Endothelial cell of umbilical vein (primary cell): ENCODE data around the gene UNC13D. TPM values are rescaled to one million over a fixed set of nuclear protein-coding genes. Genes with fewer than 3 reads are reported as not detected.

ENCODE experiments used
- BruUV-seq: library from RNA; stranded (reverse); fragments of 400-500 nt; replicated peaks from 2 replicates; lab custom pipeline; 2021; lab: Mats Ljungman, UMichigan
- CTCF ChIA-PET: fragments of 300-600, 350-600 bp; sonication (Branson Sonifier 250); formaldehyde crosslinking; loops from one replicate; lab custom pipeline; 2021; ENCODE audit warnings: antibody characterized with exemption, inconsistent platforms; lab: Charles Lee
- POLR2A ChIA-PET: fragments of 300-600, 350-600 bp; sonication (Branson Sonifier 250); formaldehyde crosslinking; loops from one replicate; lab custom pipeline; 2021; ENCODE audit warnings: antibody characterized with exemption, inconsistent platforms; lab: Charles Lee
- DNase-seq: peaks from one replicate; pipeline ENCODE4 v3.0.0-alpha.2; 2011; ENCODE audit warnings: low read depth, low spot score
- FAIRE-seq: peaks from 2 replicates; lab custom pipeline; 2011; peaks lifted over from hg19 to GRCh38; lab: Jason Lieb, UNC
- H2AFZ ChIP-seq: 2 replicates; pipeline ENCODE4 v1.6.0; 2012; ENCODE audit warnings: low read depth, low read length, control low read depth, inconsistent platforms
- H3K27ac ChIP-seq: 2 replicates; pipeline ENCODE4 v1.5.1; 2011; ENCODE audit warnings: low read depth, mild to moderate bottlenecking, control low read depth, low read length, moderate library complexity; ENCODE audit not compliant: insufficient read depth
- H3K27me3 ChIP-seq, 2 experiments: 2 replicates each; pipeline versions ENCODE4 v1.6.0 to v1.6.1; 2011; ENCODE audit warnings: low read length in 2 of 2, mixed read lengths in 1 of 2; ENCODE audit not compliant: control insufficient read depth in 2 of 2, insufficient read depth in 2 of 2
- H3K36me3 ChIP-seq, 2 experiments: 2 replicates in 1 of 2; 3 replicates in 1 of 2; pipeline ENCODE4 v1.5.1; 2011; ENCODE audit warnings: low read length in 2 of 2, mild to moderate bottlenecking in 1 of 2, moderate library complexity in 1 of 2; ENCODE audit not compliant: control insufficient read depth in 2 of 2, insufficient read depth in 2 of 2; ENCODE audit errors: extremely low read depth in 1 of 2
- H3K4me1 ChIP-seq: 3 replicates; pipeline ENCODE4 v1.5.1; 2011; ENCODE audit warnings: mild to moderate bottlenecking, low read length; ENCODE audit not compliant: control insufficient read depth, insufficient read depth; ENCODE audit errors: extremely low read depth
- H3K4me2 ChIP-seq: 2 replicates; pipeline ENCODE4 v1.6.1; 2011; ENCODE audit warnings: low read length, control low read depth, mixed read lengths; ENCODE audit not compliant: insufficient read depth
- H3K4me3 ChIP-seq, 3 experiments: fragments of 200-600 bp in 1 of 3; sonication (generic), shearing (Covaris generic) in 1 of 3; replicated peaks in 1 of 3; 2 replicates each; pipeline ENCODE4 v1.5.1; 2011 to 2016; ENCODE audit warnings: control low read depth in 3 of 3, low read length in 3 of 3, mild to moderate bottlenecking in 2 of 3, inconsistent platforms in 1 of 3, low read depth in 1 of 3, moderate library complexity in 1 of 3; ENCODE audit not compliant: insufficient read depth in 1 of 3
- H3K79me2 ChIP-seq: 2 replicates; pipeline ENCODE4 v1.6.0; 2012; ENCODE audit warnings: low read length, inconsistent platforms; ENCODE audit not compliant: control insufficient read depth, insufficient read depth
- H3K9ac ChIP-seq: replicated peaks from 2 replicates; pipeline ENCODE3; 2011; ENCODE audit warnings: low read length, control low read depth; ENCODE audit not compliant: insufficient read depth; ENCODE audit errors: extremely low read depth
- H3K9me1 ChIP-seq: replicated peaks from 3 replicates; pipeline ENCODE4 v1.6.0; 2011; ENCODE audit warnings: mild to moderate bottlenecking, low read length; ENCODE audit not compliant: control insufficient read depth, insufficient read depth; ENCODE audit errors: extremely low read depth
- H3K9me3 ChIP-seq: replicated peaks from 2 replicates; pipeline ENCODE4 v1.5.1; 2012; ENCODE audit warnings: low read length, inconsistent platforms; ENCODE audit not compliant: control insufficient read depth, insufficient read depth
- H4K20me1 ChIP-seq: replicated peaks from 2 replicates; pipeline ENCODE3; 2011; ENCODE audit warnings: mild to moderate bottlenecking, low read length; ENCODE audit not compliant: control insufficient read depth, insufficient read depth; ENCODE audit errors: extremely low read depth
- CTCF ChIP-seq, 2 donors: IDR thresholded peaks; 1 replicate in 1 of 2; 2 replicates in 1 of 2; pipeline ENCODE4 v1.5.1; 2011; ENCODE audit warnings: low read length in 2 of 2, mild to moderate bottlenecking in 2 of 2, moderate library complexity in 2 of 2, control low read depth in 1 of 2, inconsistent platforms in 1 of 2, low read depth in 1 of 2; ENCODE audit not compliant: insufficient read depth in 1 of 2; ENCODE audit errors: extremely low read depth in 1 of 2
- EZH2 ChIP-seq: IDR thresholded peaks from 2 replicates; pipeline ENCODE4 v1.6.1; 2012; ENCODE audit warnings: borderline replicate concordance, low read depth, mild to moderate bottlenecking, moderate library complexity, low read length, inconsistent platforms; ENCODE audit not compliant: severe bottlenecking
- FOS ChIP-seq: IDR thresholded peaks from 2 replicates; pipeline ENCODE4 v1.6.1; 2011; ENCODE audit warnings: mild to moderate bottlenecking, low read length, moderate library complexity, borderline replicate concordance; ENCODE audit not compliant: insufficient read depth
- JUN ChIP-seq: IDR thresholded peaks from 2 replicates; pipeline ENCODE4 v1.6.1; 2011; ENCODE audit warnings: borderline replicate concordance, low read depth; ENCODE audit not compliant: insufficient read length, insufficient read depth
- MAX ChIP-seq: IDR thresholded peaks from 2 replicates; pipeline ENCODE4 v1.6.1; 2011; ENCODE audit not compliant: insufficient read depth, insufficient read length
- MYC ChIP-seq: IDR thresholded peaks from one replicate; pipeline ENCODE4 v1.6.1; 2011; ENCODE audit warnings: mild to moderate bottlenecking, low read depth, low read length
- POLR2A ChIP-seq: IDR thresholded peaks from 2 replicates; pipeline ENCODE4 v1.6.1; 2012; ENCODE audit warnings: low read depth, mild to moderate bottlenecking, control low read depth, low read length
- POLR2AphosphoS5 ChIP-seq: IDR thresholded peaks from 2 replicates; pipeline ENCODE4 v1.6.1; 2012; ENCODE audit warnings: low read depth, mild to moderate bottlenecking, control low read depth, low read length, moderate library complexity; ENCODE audit not compliant: insufficient read depth
- dilution Hi-C: fragments of 300-500 bp; cut with MboI; formaldehyde crosslinking; loops from one replicate; pipeline ENCODE4 v1.15.0; 2019; ENCODE audit warnings: low sequenced_read_pairs; ENCODE audit not compliant: extremely low pct_ligation_motif_present
- intact Hi-C: fragments of 100-400 bp; cut with micrococcal nuclease; formaldehyde crosslinking; loops from one replicate; pipeline ENCODE4 v1.10.0; 2022
- polyA plus RNA-seq, 4 experiments: library from polyadenylated mRNA; depleted of rRNA in 3 of 4; stranded (reverse) in 3 of 4; unstranded in 1 of 4; fragments of >200 nt; gene quantifications; 2 replicates each; pipeline versions ENCODE4 v1.2.1 to v1.2.3, GENCODE V29; 2011 to 2012; ENCODE audit warnings: missing spikeins in 1 of 4
- total RNA-seq: library from RNA; stranded (reverse); gene quantifications from 2 replicates; pipeline ENCODE4 v1.2.3, GENCODE V29; 2021

The UNC13D gene
- total and polyA plus RNA-seq, 2 donors (not counting 3 experiments of a cell fraction or from before 2014, with no cell fraction given), result 6.9 to 14.9 TPM

GRCh38 chr17:75864448-75864871 lies 20.3 kb upstream of the UNC13D start:
- no peak for TF ChIP-seq MYC
- TF ChIP-seq MAX, result no peak
- TF ChIP-seq CTCF (IDR thresholded peaks at IDR 0.05; ENCODE audit: extremely low read depth in 1 of 2, insufficient read depth in 1 of 2, low read depth in 1 of 2, low read length in 2 of 2), result no peak
- no peak for TF ChIP-seq FOS
- no peak for TF ChIP-seq JUN
- no peak for TF ChIP-seq EZH2
- no peak for TF ChIP-seq POLR2A
- TF ChIP-seq POLR2AphosphoS5, result no peak
- Histone ChIP-seq H3K4me3 (no peak overlapping the region), H3K4me1 (peaks cover under 1% of the 10 kb centered on the region), H3K36me3 (no peaks in the 10 kb centered on the region), H3K9me3 (no peaks in the 10 kb centered on the region), H3K4me2 (no peak overlapping the region), H3K27me3 (no peaks in the 10 kb centered on the region), H3K79me2 (no peaks in the 10 kb centered on the region), H4K20me1 (no peaks in the 10 kb centered on the region), H3K9ac (no peak overlapping the region), H3K9me1 (no peaks in the 10 kb centered on the region), H2AFZ (no peak overlapping the region), H3K27ac (no peak overlapping the region)
- FAIRE-seq, result no peak
- dilution Hi-C loops (no loop called here), intact Hi-C loops (no loop called here)
- CTCF ChIA-PET, result interaction anchor here (0.7 to 0.8 kb wide), 2 partner anchors 9 to 518 kb away, joined by 3 to 4 read pairs; partner anchors contain the start of gene WBP2
- no TSS peak for BruUV-seq
- POLR2A ChIA-PET, result interaction anchor here (1.0 kb wide), 1 partner anchor 13 kb away, joined by 3 read pairs; no protein-coding TSS in a partner anchor
- no peak for DNase-seq
